ENCODE data around the gene FSIP1.

FSIP1 gene

GRCh38 chr15:39720081-39720480 lies 62.6 kb downstream of the FSIP1 start:
- Histone ChIP-seq H3K27ac (ENCODE audit: low read depth, low read length) (no peak overlapping the region), H3K9me3 (ENCODE audit: insufficient read depth, low read depth, low read length) (no peaks in the 10 kb centered on the region), H4K91ac (ENCODE audit: low read depth, low read length) (no peak overlapping the region), H3K4me2 (ENCODE audit: low read length) (no peak overlapping the region), H3K18ac (ENCODE audit: low read length) (no peak overlapping the region), H3K4me1 (ENCODE audit: control insufficient read depth in 1 of 2, insufficient read depth in 2 of 2, low read length in 2 of 2) (peaks cover 0 to 3% of the 10 kb centered on the region in 2 experiments), H2BK5ac (ENCODE audit: low read depth, low read length, poor library complexity) (no peak overlapping the region), H4K8ac (ENCODE audit: low read depth, low read length) (no peak overlapping the region), H4K12ac (ENCODE audit: low read depth, low read length) (no peak overlapping the region), H3K79me2 (ENCODE audit: control insufficient read depth, insufficient read depth, low read length, poor library complexity) (no peaks in the 10 kb centered on the region), H3K9ac (ENCODE audit: low read length) (no peak overlapping the region), H2AK5ac (ENCODE audit: low read length) (no peak overlapping the region), H2AFZ (ENCODE audit: insufficient read depth, low read length, poor library complexity) (no peak overlapping the region), H3K23ac (ENCODE audit: low read length) (no peak overlapping the region), H3K4me3 (ENCODE audit: low read depth, low read length) (no peak overlapping the region), H2BK12ac (ENCODE audit: low read length) (no peak overlapping the region), H2BK120ac (ENCODE audit: insufficient read depth, low read length, poor library complexity) (no peak overlapping the region), H3K79me1 (ENCODE audit: low read length) (no peaks in the 10 kb centered on the region), H3K27me3 (ENCODE audit: insufficient read depth, low read length) (no peaks in the 10 kb centered on the region), H3K14ac (ENCODE audit: low read length) (no peak overlapping the region), H3K4ac (ENCODE audit: low read depth, low read length) (no peak overlapping the region), H3K36me3 (ENCODE audit: control insufficient read depth in 1 of 2, insufficient read depth in 2 of 2, low read length in 2 of 2) (no peaks in the 10 kb centered on the region)
- no peak for DNase-seq

GRCh38 chr15:39719109-39719508 lies 63.5 kb downstream of the FSIP1 start:
- Histone ChIP-seq H3K27me3 (ENCODE audit: insufficient read depth, low read length) (no peaks in the 10 kb centered on the region), H2AFZ (ENCODE audit: insufficient read depth, low read length, poor library complexity) (no peak overlapping the region), H3K9me3 (ENCODE audit: insufficient read depth, low read depth, low read length) (no peaks in the 10 kb centered on the region), H4K8ac (ENCODE audit: low read depth, low read length) (no peak overlapping the region), H2BK120ac (ENCODE audit: insufficient read depth, low read length, poor library complexity) (no peak overlapping the region), H4K12ac (ENCODE audit: low read depth, low read length) (no peak overlapping the region), H3K27ac (ENCODE audit: low read depth, low read length) (no peak overlapping the region), H3K4me1 (ENCODE audit: control insufficient read depth in 1 of 2, insufficient read depth in 2 of 2, low read length in 2 of 2) (peaks cover 0 to 3% of the 10 kb centered on the region in 2 experiments), H3K9ac (ENCODE audit: low read length) (no peak overlapping the region), H3K4ac (ENCODE audit: low read depth, low read length) (no peak overlapping the region), H3K4me2 (ENCODE audit: low read length) (no peak overlapping the region), H2AK5ac (ENCODE audit: low read length) (no peak overlapping the region), H3K23ac (ENCODE audit: low read length) (no peak overlapping the region), H3K18ac (ENCODE audit: low read length) (no peak overlapping the region), H3K36me3 (ENCODE audit: control insufficient read depth in 1 of 2, insufficient read depth in 2 of 2, low read length in 2 of 2) (no peaks in the 10 kb centered on the region), H2BK12ac (ENCODE audit: low read length) (no peak overlapping the region), H4K91ac (ENCODE audit: low read depth, low read length) (no peak overlapping the region), H2BK5ac (ENCODE audit: low read depth, low read length, poor library complexity) (no peak overlapping the region), H3K79me2 (ENCODE audit: control insufficient read depth, insufficient read depth, low read length, poor library complexity) (no peaks in the 10 kb centered on the region), H3K14ac (ENCODE audit: low read length) (no peak overlapping the region), H3K4me3 (ENCODE audit: low read depth, low read length) (no peak overlapping the region), H3K79me1 (ENCODE audit: low read length) (no peaks in the 10 kb centered on the region)
- no CpG with 5 or more reads among the region's 1 CpG for WGBS (ENCODE audit: extremely low coverage, insufficient coverage, insufficient read length)
- DNase-seq, result no peak

- Histone ChIP-seq H3K23ac (ENCODE audit: low read length) (no peak overlapping the region), H2AFZ (ENCODE audit: insufficient read depth, low read length, poor library complexity) (no peak overlapping the region), H3K27me3 (ENCODE audit: insufficient read depth, low read length) (no peaks in the 10 kb centered on the region), H3K4me2 (ENCODE audit: low read length) (no peak overlapping the region), H4K12ac (ENCODE audit: low read depth, low read length) (no peak overlapping the region), H2BK5ac (ENCODE audit: low read depth, low read length, poor library complexity) (no peak overlapping the region), H3K9me3 (ENCODE audit: insufficient read depth, low read depth, low read length) (no peaks in the 10 kb centered on the region), H2AK5ac (ENCODE audit: low read length) (no peak overlapping the region), H3K27ac (ENCODE audit: low read depth, low read length) (no peak overlapping the region), H2BK12ac (ENCODE audit: low read length) (no peak overlapping the region), H4K91ac (ENCODE audit: low read depth, low read length) (no peak overlapping the region), H2BK120ac (ENCODE audit: insufficient read depth, low read length, poor library complexity) (no peak overlapping the region), H3K79me2 (ENCODE audit: control insufficient read depth, insufficient read depth, low read length, poor library complexity) (no peaks in the 10 kb centered on the region), H3K36me3 (ENCODE audit: control insufficient read depth in 1 of 2, insufficient read depth in 2 of 2, low read length in 2 of 2) (no peaks in the 10 kb centered on the region), H3K4ac (ENCODE audit: low read depth, low read length) (no peak overlapping the region), H3K9ac (ENCODE audit: low read length) (no peak overlapping the region), H3K14ac (ENCODE audit: low read length) (no peak overlapping the region), H3K4me3 (ENCODE audit: low read depth, low read length) (no peak overlapping the region), H3K79me1 (ENCODE audit: low read length) (no peaks in the 10 kb centered on the region), H3K4me1 (ENCODE audit: control insufficient read depth in 1 of 2, insufficient read depth in 2 of 2, low read length in 2 of 2) (peaks cover 0 to 3% of the 10 kb centered on the region in 2 experiments), H3K18ac (ENCODE audit: low read length) (no peak overlapping the region), H4K8ac (ENCODE audit: low read depth, low read length) (no peak overlapping the region)
- no CpG with 5 or more reads among the region's 1 CpG for WGBS (ENCODE audit: extremely low coverage, insufficient coverage, insufficient read length)
- DNase-seq, result no peak
These were observed 65.5 kb downstream of the FSIP1 start for GRCh38 chr15:39717134-39717533.

DNA sequence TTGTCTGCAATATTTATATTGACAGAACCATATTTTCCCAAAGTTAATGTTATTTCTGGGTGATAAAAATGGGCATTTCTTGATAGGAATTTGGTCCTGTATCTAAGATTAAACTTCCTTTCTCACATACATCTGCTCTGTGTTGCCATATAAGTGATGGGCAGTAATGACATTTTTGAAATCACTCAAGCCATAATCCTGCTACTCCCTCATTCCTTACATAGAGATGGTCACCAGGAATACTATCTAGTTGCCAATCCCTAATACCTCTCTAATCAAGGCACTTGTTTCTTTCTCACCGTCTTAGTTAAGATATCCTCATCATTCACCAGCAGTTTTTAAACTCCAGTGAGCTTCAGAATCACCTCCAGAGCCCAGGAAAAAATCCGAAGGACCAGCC lies 68.4 kb downstream of the FSIP1 start:
- H3K4me3 ChIP-seq (ENCODE audit: low read depth, low read length), result no peak overlapping the region
- H2BK12ac ChIP-seq (ENCODE audit: low read length), result no peak overlapping the region
- H3K4me1 ChIP-seq (ENCODE audit: control insufficient read depth in 1 of 2, insufficient read depth in 2 of 2, low read length in 2 of 2), result no peaks in the 10 kb centered on the region
- H2BK120ac ChIP-seq (ENCODE audit: insufficient read depth, low read length, poor library complexity), result no peak overlapping the region
- no peaks in the 10 kb centered on the region for H3K27me3 ChIP-seq (ENCODE audit: insufficient read depth, low read length)
- H3K79me2 ChIP-seq (ENCODE audit: control insufficient read depth, insufficient read depth, low read length, poor library complexity), result no peaks in the 10 kb centered on the region
- H2BK5ac ChIP-seq (ENCODE audit: low read depth, low read length, poor library complexity), result no peak overlapping the region
- no peak overlapping the region for H3K4me2 ChIP-seq (ENCODE audit: low read length)
- no peak for DNase-seq
- no peaks in the 10 kb centered on the region for H3K36me3 ChIP-seq (ENCODE audit: control insufficient read depth in 1 of 2, insufficient read depth in 2 of 2, low read length in 2 of 2)
- H3K14ac ChIP-seq (ENCODE audit: low read length), result no peak overlapping the region
- WGBS (ENCODE audit: extremely low coverage, insufficient coverage, insufficient read length), result no CpG with 5 or more reads among the region's 2 CpGs
- H4K8ac ChIP-seq (ENCODE audit: low read depth, low read length), result no peak overlapping the region
- no peaks in the 10 kb centered on the region for H3K79me1 ChIP-seq (ENCODE audit: low read length)
- H3K9ac ChIP-seq (ENCODE audit: low read length), result no peak overlapping the region
- H2AK5ac ChIP-seq (ENCODE audit: low read length), result no peak overlapping the region
- no peak overlapping the region for H3K23ac ChIP-seq (ENCODE audit: low read length)
- H4K12ac ChIP-seq (ENCODE audit: low read depth, low read length), result no peak overlapping the region
- H3K4ac ChIP-seq (ENCODE audit: low read depth, low read length), result no peak overlapping the region
- H3K9me3 ChIP-seq (ENCODE audit: insufficient read depth, low read depth, low read length), result no peaks in the 10 kb centered on the region
- H4K91ac ChIP-seq (ENCODE audit: low read depth, low read length), result no peak overlapping the region
- H2AFZ ChIP-seq (ENCODE audit: insufficient read depth, low read length, poor library complexity), result no peak overlapping the region
- H3K18ac ChIP-seq (ENCODE audit: low read length), result no peak overlapping the region
- no peak overlapping the region for H3K27ac ChIP-seq (ENCODE audit: low read depth, low read length)
